ENCODE measurements around the gene HYOU1. TPM values are rescaled to one million over a fixed set of nuclear protein-coding genes. Genes with fewer than 3 reads are reported as not detected.

HYOU1 gene
- total RNA-seq (2021; fragmentation: NEBNext Ultra II Directional; extraction: Animal tissue kit (Norgen Biotek cat#: 25700)) (293 and 295 TPM in 2 replicates), polyA plus RNA-seq (2011; rRNA removed) (229 and 239 TPM in 2 replicates), polyA minus RNA-seq (2011; rRNA and poly(A)+ RNA removed) (323 and 367 TPM in 2 replicates)
- 202 TPM for polyA plus RNA-seq (2011; cell fraction: cytosol; rRNA removed)
- polyA plus RNA-seq (2011; cell fraction: nucleus; rRNA removed): 288 TPM
- polyA plus RNA-seq (2012, experiment 1 of 2): 173 to 236 TPM (median 223 TPM) in 4 replicates
- 152 TPM for polyA plus RNA-seq (2012, experiment 2 of 2)
- polyA plus RNA-seq (2013, experiment 1 of 2): 284 TPM
- polyA plus RNA-seq (2013, experiment 2 of 2): 265 TPM
- polyA minus RNA-seq (2011; cell fraction: cytosol; rRNA and poly(A)+ RNA removed): 136 TPM
- 90.0 TPM for polyA minus RNA-seq (2011; cell fraction: nucleus; rRNA and poly(A)+ RNA removed)
- long read RNA-seq, experiment 1, partial matches to known transcripts: 64 of 150 reads
- long read RNA-seq, experiment 1, other reads (novel, unspliced or antisense): 86 of 150 reads
- long read RNA-seq, experiment 2, partial matches to known transcripts: 4 of 5 reads
- long read RNA-seq, experiment 2, other reads (novel, unspliced or antisense): 1 of 5 reads

- Histone ChIP-seq H3K27me3 (replicated peaks in 1 of 4; ENCODE audit: control insufficient read depth in 3 of 4, extremely low read depth in 1 of 4, insufficient read depth in 3 of 4, low read length in 3 of 4) (no peaks in the 10 kb centered on the region), H3K23me2 (ENCODE audit: low read depth, low read length) (peaks cover 4% of the 10 kb centered on the region), H3K79me1 (ENCODE audit: low read depth, low read length) (peaks cover 11% of the 10 kb centered on the region), H3K9ac (replicated peaks in 1 of 4; ENCODE audit: extremely low read depth in 1 of 4, low read depth in 3 of 4, low read length in 3 of 4) (peak within 1 kb of the TSS; percentile 87 to 97 (median 90)), H4K8ac (ENCODE audit: extremely low read depth, insufficient read depth, low read length) (peak within 1 kb of the TSS; percentile 95), H2BK12ac (ENCODE audit: low read depth, low read length) (no peak within 1 kb of the TSS), H3K14ac (ENCODE audit: insufficient read length) (no peak within 1 kb of the TSS), H3K79me2 (ENCODE audit: control insufficient read depth in 1 of 2, insufficient read depth in 2 of 2, low read length in 2 of 2) (peaks cover 8 to 21% of the 10 kb centered on the region in 2 experiments; a peak in 3 of 4 replicates), H3K4me2 (ENCODE audit: insufficient read depth in 1 of 2, low read depth in 2 of 2, low read length in 2 of 2) (peak within 1 kb of the TSS; percentile 79 to 82), H3K56ac (replicated peaks; ENCODE audit: insufficient read length, low read depth, low read length) (peak within 1 kb of the TSS; percentile 92), H3K36me3 (ENCODE audit: control insufficient read depth in 2 of 4, insufficient read depth in 4 of 4, low read length in 3 of 4) (peaks cover 24 to 34% (median 31%) of the 10 kb centered on the region in 4 experiments), H4K5ac (ENCODE audit: insufficient read length, low read depth, low read length) (peak within 1 kb of the TSS; percentile 63), H4K91ac (replicated peaks; ENCODE audit: insufficient read length, low read length) (no peak within 1 kb of the TSS), H3K4ac (replicated peaks; ENCODE audit: insufficient read length, low read depth, low read length) (peak within 1 kb of the TSS; percentile 47), H2BK15ac (ENCODE audit: low read length) (no peak within 1 kb of the TSS), H2BK20ac (ENCODE audit: low read length) (no peak within 1 kb of the TSS), H3K18ac (ENCODE audit: extremely low read depth, low read length) (peak within 1 kb of the TSS; percentile 99), H3K23ac (ENCODE audit: insufficient read length) (no peak within 1 kb of the TSS), H3K4me3 (ENCODE audit: extremely low read depth in 1 of 4, insufficient read depth in 2 of 4, low read depth in 3 of 4, low read length in 4 of 4) (peak within 1 kb of the TSS; percentile 76 to 98 (median 89)), H3K4me1 (replicated peaks in 1 of 4; ENCODE audit: control insufficient read depth in 3 of 4, insufficient read depth in 4 of 4, low read length in 3 of 4) (peaks cover 0 to 8% (median 3%) of the 10 kb centered on the region in 4 experiments; a peak in 5 of 7 replicates), H2BK120ac (replicated peaks; ENCODE audit: low read depth, low read length) (no peak within 1 kb of the TSS), H2AFZ (ENCODE audit: low read length) (peak within 1 kb of the TSS; percentile 54; the same call in 1 of the 2 replicates), H3K27ac (ENCODE audit: low read depth, low read length) (peak within 1 kb of the TSS; percentile 82), H2AK5ac (ENCODE audit: low read depth, low read length) (no peak within 1 kb of the TSS), H2BK5ac (ENCODE audit: low read depth, low read length) (peak within 1 kb of the TSS; percentile 96), H3K9me3 (ENCODE audit: insufficient read depth in 2 of 2, low read depth in 1 of 2, low read length in 1 of 2) (no peaks in the 10 kb centered on the region; a peak in 1 of 4 replicates), H4K20me1 (replicated peaks in 1 of 2; ENCODE audit: control insufficient read depth in 1 of 2, insufficient read depth in 2 of 2, low read length in 2 of 2) (peaks cover under 1 to 20% of the 10 kb centered on the region in 2 experiments)
- POLR2A ChIA-PET (ENCODE audit: partially characterized antibody): interaction anchor here (0.6 to 5.1 kb wide), 23 partner anchors 8 to 269 kb away, joined by 3 to 56 read pairs (median 5); partner anchors contain the start of genes C2CD2L, HMBS, RPS25 and SLC37A4
- FAIRE-seq (no peak), DNase-seq (ENCODE audit: low read depth in 1 of 2, low spot score in 2 of 2) (peak; percentile 87 to 97)
- 1% methylated on average over 33 of the region's 79 CpGs; no CpG with 5 or more reads in 1 of the 2 experiments for WGBS, 2 experiments (ENCODE audit: extremely low coverage in 1 of 2, insufficient coverage in 1 of 2, insufficient read length in 1 of 2, insufficient replicate concordance in 2 of 2, low coverage in 1 of 2, low lambda C conversion rate in 2 of 2, missing lambda C conversion rate in 1 of 2)
- CTCF ChIA-PET (ENCODE audit: partially characterized antibody): interaction anchor here (0.7 to 1.9 kb wide), 16 partner anchors 10 to 264 kb away, joined by 3 to 8 read pairs (median 3); partner anchors contain the start of genes HMBS, SLC37A4 and VPS11
These were observed at the start of gene HYOU1 for GRCh38 chr11:119057000-119057769. TSS of gene HYOU1 (minus strand) at chr11:119057205. CDS start at chr11:119056160, 1,045 bp downstream.

All from H1 (cell line).